ENCODE measurements around the gene TBRG4.

DNA sequence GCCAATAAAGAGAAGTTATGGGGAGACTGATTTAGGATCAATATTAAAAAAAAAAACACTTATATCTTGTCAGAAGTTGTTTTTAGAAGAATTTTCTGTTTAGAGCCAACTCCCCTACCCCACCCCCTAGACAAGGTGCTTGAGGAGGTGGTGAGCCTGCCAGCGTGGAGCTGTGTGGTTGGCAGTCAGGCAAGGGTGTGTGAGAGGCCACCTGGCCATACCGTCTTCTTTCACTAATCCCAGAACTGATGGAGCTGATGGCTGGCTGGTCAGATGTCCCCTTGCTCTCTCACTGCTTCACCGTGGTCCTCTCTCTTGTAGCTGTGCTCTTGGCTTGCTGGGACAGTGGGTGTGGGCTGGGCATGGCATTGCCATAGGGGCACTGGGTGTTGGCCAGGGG, 57.1 kb downstream of the TBRG4 start:
- TF ChIP-seq, protein P1, sequence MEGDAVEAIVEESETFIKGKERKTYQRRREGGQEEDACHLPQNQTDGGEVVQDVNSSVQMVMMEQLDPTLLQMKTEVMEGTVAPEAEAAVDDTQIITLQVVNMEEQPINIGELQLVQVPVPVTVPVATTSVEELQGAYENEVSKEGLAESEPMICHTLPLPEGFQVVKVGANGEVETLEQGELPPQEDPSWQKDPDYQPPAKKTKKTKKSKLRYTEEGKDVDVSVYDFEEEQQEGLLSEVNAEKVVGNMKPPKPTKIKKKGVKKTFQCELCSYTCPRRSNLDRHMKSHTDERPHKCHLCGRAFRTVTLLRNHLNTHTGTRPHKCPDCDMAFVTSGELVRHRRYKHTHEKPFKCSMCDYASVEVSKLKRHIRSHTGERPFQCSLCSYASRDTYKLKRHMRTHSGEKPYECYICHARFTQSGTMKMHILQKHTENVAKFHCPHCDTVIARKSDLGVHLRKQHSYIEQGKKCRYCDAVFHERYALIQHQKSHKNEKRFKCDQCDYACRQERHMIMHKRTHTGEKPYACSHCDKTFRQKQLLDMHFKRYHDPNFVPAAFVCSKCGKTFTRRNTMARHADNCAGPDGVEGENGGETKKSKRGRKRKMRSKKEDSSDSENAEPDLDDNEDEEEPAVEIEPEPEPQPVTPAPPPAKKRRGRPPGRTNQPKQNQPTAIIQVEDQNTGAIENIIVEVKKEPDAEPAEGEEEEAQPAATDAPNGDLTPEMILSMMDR (conservative IDR thresholded peaks at IDR 0.05) = no peak
- no peak for TF ChIP-seq ZFX (IDR thresholded peaks at IDR 0.05)
